Activated naive CD8-positive, alpha-beta T cell treated with anti-CD3 and anti-CD28 coated beads, Interleukin-2, amount 50 U/mL, for 24 hours (primary cell): ENCODE data around the gene PFN4.
"Not testable (repeated sequence)": the region's sequence is repeated elsewhere in the genome, so short reads cannot be mapped to it uniquely, and the experiment has no call there.

Experiments
- ATAC-seq: fragments of 150-1000 bp; cut with Tn5 transposase; one replicate; pipeline ENCODE4 v1.10.0; 2021
- DNase-seq: peaks from one replicate; pipeline ENCODE4 v3.0.0; 2021
- H3K27ac Mint-ChIP-seq: one replicate; pipeline ENCODE4 v1.8.0; 2021; ENCODE audit warnings: mild to moderate bottlenecking, mixed read lengths
- H3K27me3 Mint-ChIP-seq: one replicate; pipeline ENCODE4 v1.8.0; 2021; ENCODE audit warnings: mixed read lengths
- H3K36me3 Mint-ChIP-seq: one replicate; pipeline ENCODE4 v1.8.0; 2021; ENCODE audit warnings: low read depth, mixed read lengths
- H3K4me1 Mint-ChIP-seq: one replicate; pipeline ENCODE4 v1.8.0; 2021; ENCODE audit warnings: mixed read lengths
- H3K4me3 Mint-ChIP-seq: one replicate; pipeline ENCODE4 v1.8.0; 2021; ENCODE audit warnings: mild to moderate bottlenecking, moderate library complexity, mixed read lengths
- H3K9me3 Mint-ChIP-seq: one replicate; pipeline ENCODE4 v1.8.0; 2021; ENCODE audit warnings: mixed read lengths

PFN4 gene

GRCh38 chr2:24123195-24123921 lies at the start of gene PFN4, which contains the start of gene FAM228B:
Gene PFN4 (minus strand): TSS chr2:24123334. CDS start chr2:24122535, 799 bp downstream.
Gene FAM228B (plus strand): TSS chr2:24123469. CDS start chr2:24124362, 893 bp downstream.
- DNase-seq, result peak; percentile 77
- Mint-ChIP-seq H3K9me3 (no peaks in the 10 kb centered on the region), H3K4me1 (peaks cover 15% of the 10 kb centered on the region), H3K27me3 (no peaks in the 10 kb centered on the region), H3K4me3 (peak within 1 kb of the TSS; percentile 79), H3K27ac (peak within 1 kb of the TSS; percentile 82), H3K36me3 (no peaks in the 10 kb centered on the region)
- ATAC-seq, result peak; percentile 90

GRCh38 chr2:24169023-24169422 lies 45.9 kb upstream of the PFN4 start:
- Mint-ChIP-seq H3K27ac (no peak overlapping the region), H3K4me1 (no peaks in the 10 kb centered on the region), H3K9me3 (peaks cover 3% of the 10 kb centered on the region), H3K27me3 (peaks cover 2% of the 10 kb centered on the region), H3K4me3 (no peak overlapping the region), H3K36me3 (no peaks in the 10 kb centered on the region)
- ATAC-seq (no peak), DNase-seq (no peak)

- DNase-seq (peak; percentile 68), ATAC-seq (peak; percentile 88)
- Mint-ChIP-seq H3K4me3 (no peak overlapping the region), H3K4me1 (no peaks in the 10 kb centered on the region), H3K36me3 (peaks cover 4% of the 10 kb centered on the region), H3K9me3 (no peaks in the 10 kb centered on the region), H3K27me3 (no peaks in the 10 kb centered on the region), H3K27ac (no peak overlapping the region)
Observed at GRCh38 chr2:24164416-24164973, 41.4 kb upstream of the PFN4 start.

GRCh38 chr2:24163601-24164000 lies 40.5 kb upstream of the PFN4 start:
- H3K9me3 Mint-ChIP-seq, result no peaks in the 10 kb centered on the region
- no peak for DNase-seq
- no peaks in the 10 kb centered on the region for H3K4me1 Mint-ChIP-seq
- no peak overlapping the region for H3K27ac Mint-ChIP-seq
- no peaks in the 10 kb centered on the region for H3K27me3 Mint-ChIP-seq
- H3K4me3 Mint-ChIP-seq, result no peak overlapping the region
- ATAC-seq, result no peak
- H3K36me3 Mint-ChIP-seq, result peaks cover 7% of the 10 kb centered on the region

- no peak overlapping the region for H3K4me3 Mint-ChIP-seq
- H3K36me3 Mint-ChIP-seq, result peaks cover 7% of the 10 kb centered on the region
- H3K27ac Mint-ChIP-seq, result no peak overlapping the region
- no peaks in the 10 kb centered on the region for H3K9me3 Mint-ChIP-seq
- no peaks in the 10 kb centered on the region for H3K27me3 Mint-ChIP-seq
- DNase-seq (no peak), ATAC-seq (no peak)
- no peaks in the 10 kb centered on the region for H3K4me1 Mint-ChIP-seq
Observed at GRCh38 chr2:24163186-24163585, 40.1 kb upstream of the PFN4 start.

- H3K27ac Mint-ChIP-seq, result no peak overlapping the region
Observed at GRCh38 chr2:24162494-24162893, 39.4 kb upstream of the PFN4 start.

GRCh38 chr2:24160761-24161160 lies 37.6 kb upstream of the PFN4 start:
- ATAC-seq (no peak), DNase-seq (no peak)
- Mint-ChIP-seq H3K9me3 (no peaks in the 10 kb centered on the region), H3K4me1 (no peaks in the 10 kb centered on the region), H3K4me3 (no peak overlapping the region), H3K36me3 (peaks cover 7% of the 10 kb centered on the region), H3K27ac (no peak overlapping the region), H3K27me3 (no peaks in the 10 kb centered on the region)

More at GRCh38 chr2:24162494-24162893, 39.4 kb upstream of the PFN4 start:
- ATAC-seq (no peak), DNase-seq (no peak)
- Mint-ChIP-seq H3K27me3 (no peaks in the 10 kb centered on the region), H3K4me1 (no peaks in the 10 kb centered on the region), H3K9me3 (no peaks in the 10 kb centered on the region), H3K36me3 (peaks cover 7% of the 10 kb centered on the region), H3K4me3 (no peak overlapping the region)

GRCh38 chr2:24159708-24160107 lies 36.6 kb upstream of the PFN4 start:
- Mint-ChIP-seq H3K9me3 (no peaks in the 10 kb centered on the region), H3K4me1 (no peaks in the 10 kb centered on the region), H3K27ac (no peak overlapping the region), H3K36me3 (peaks cover 7% of the 10 kb centered on the region), H3K27me3 (no peaks in the 10 kb centered on the region), H3K4me3 (no peak overlapping the region)
- DNase-seq (no peak), ATAC-seq (no peak)

GRCh38 chr2:24158131-24158530 lies 35.0 kb upstream of the PFN4 start:
- no peak overlapping the region for H3K4me3 Mint-ChIP-seq
- DNase-seq (no peak), ATAC-seq (no peak)
- peaks cover 7% of the 10 kb centered on the region for H3K36me3 Mint-ChIP-seq
- H3K9me3 Mint-ChIP-seq, result no peaks in the 10 kb centered on the region
- H3K27me3 Mint-ChIP-seq, result no peaks in the 10 kb centered on the region
- H3K4me1 Mint-ChIP-seq, result no peaks in the 10 kb centered on the region
- no peak overlapping the region for H3K27ac Mint-ChIP-seq

- ATAC-seq (no peak), DNase-seq (no peak)
- no peak overlapping the region for H3K27ac Mint-ChIP-seq
- H3K27me3 Mint-ChIP-seq, result no peaks in the 10 kb centered on the region
- H3K9me3 Mint-ChIP-seq, result peaks cover 7% of the 10 kb centered on the region
- H3K36me3 Mint-ChIP-seq, result peaks cover 8% of the 10 kb centered on the region
- H3K4me3 Mint-ChIP-seq, result no peak overlapping the region
- H3K4me1 Mint-ChIP-seq, result no peaks in the 10 kb centered on the region
Observed at GRCh38 chr2:24153478-24153877, 30.3 kb upstream of the PFN4 start.

GRCh38 chr2:24152413-24153197 lies 29.5 kb upstream of the PFN4 start:
- DNase-seq (no peak), ATAC-seq (no peak)
- Mint-ChIP-seq H3K27me3 (no peaks in the 10 kb centered on the region), H3K4me1 (no peaks in the 10 kb centered on the region), H3K4me3 (no peak overlapping the region), H3K27ac (no peak overlapping the region), H3K36me3 (peaks cover 8% of the 10 kb centered on the region), H3K9me3 (peaks cover 14% of the 10 kb centered on the region)

- H3K4me1 Mint-ChIP-seq, result no peaks in the 10 kb centered on the region
- ATAC-seq, result no peak
- H3K27ac Mint-ChIP-seq, result no peak overlapping the region
- H3K27me3 Mint-ChIP-seq, result no peaks in the 10 kb centered on the region
- DNase-seq, result no peak
- H3K36me3 Mint-ChIP-seq, result peaks cover 15% of the 10 kb centered on the region
- peaks cover 23% of the 10 kb centered on the region for H3K9me3 Mint-ChIP-seq
- H3K4me3 Mint-ChIP-seq, result no peak overlapping the region
Observed at GRCh38 chr2:24147364-24147763, 24.2 kb upstream of the PFN4 start.

GRCh38 chr2:24140305-24140704 lies 17.2 kb upstream of the PFN4 start:
- H3K9me3 Mint-ChIP-seq, H3K27ac Mint-ChIP-seq, H3K4me3 Mint-ChIP-seq, H3K36me3 Mint-ChIP-seq, DNase-seq, H3K27me3 Mint-ChIP-seq, H3K4me1 Mint-ChIP-seq, ATAC-seq: not testable (repeated sequence)

GRCh38 chr2:24132543-24132942 lies 9.4 kb upstream of the PFN4 start:
- Mint-ChIP-seq H3K4me3 (no peak overlapping the region), H3K27ac (no peak overlapping the region), H3K27me3 (no peaks in the 10 kb centered on the region), H3K9me3 (peaks cover 15% of the 10 kb centered on the region), H3K4me1 (no peaks in the 10 kb centered on the region), H3K36me3 (no peaks in the 10 kb centered on the region)
- no peak for ATAC-seq
- DNase-seq, result no peak

GRCh38 chr2:24125956-24126355 lies 2.8 kb upstream of the PFN4 start:
- H3K4me1 Mint-ChIP-seq, result peaks cover 15% of the 10 kb centered on the region
- no peaks in the 10 kb centered on the region for H3K27me3 Mint-ChIP-seq
- no peaks in the 10 kb centered on the region for H3K9me3 Mint-ChIP-seq
- ATAC-seq (no peak), DNase-seq (no peak)
- H3K4me3 Mint-ChIP-seq, result no peak overlapping the region
- no peak overlapping the region for H3K27ac Mint-ChIP-seq
- H3K36me3 Mint-ChIP-seq, result no peaks in the 10 kb centered on the region
